AG10803 (cell line): Measurements from ENCODE around the gene CORO7.

Experiments
- DNase-seq: peaks from one replicate; pipeline ENCODE4 v3.0.0; 2010; ENCODE audit warnings: low read depth
- H3K4me3 ChIP-seq: 2 replicates; pipeline ENCODE4 v1.5.1; 2011; ENCODE audit warnings: mild to moderate bottlenecking, low read length, control low read depth
- CTCF ChIP-seq: conservative IDR thresholded peaks from 2 replicates; pipeline ENCODE4 v1.5.1; 2011; ENCODE audit warnings: mild to moderate bottlenecking, low read length, control low read depth, inconsistent platforms

CORO7 gene

GRCh38 chr16:4454623-4455022 is 38.2 kb upstream of the CORO7 start:
- no peak for DNase-seq
- H3K4me3 ChIP-seq, result no peak overlapping the region
- TF ChIP-seq CTCF, result no peak

GRCh38 chr16:4452674-4453073 is 36.3 kb upstream of the CORO7 start:
- no peak overlapping the region for H3K4me3 ChIP-seq
- no peak for TF ChIP-seq CTCF
- no peak for DNase-seq

DNA sequence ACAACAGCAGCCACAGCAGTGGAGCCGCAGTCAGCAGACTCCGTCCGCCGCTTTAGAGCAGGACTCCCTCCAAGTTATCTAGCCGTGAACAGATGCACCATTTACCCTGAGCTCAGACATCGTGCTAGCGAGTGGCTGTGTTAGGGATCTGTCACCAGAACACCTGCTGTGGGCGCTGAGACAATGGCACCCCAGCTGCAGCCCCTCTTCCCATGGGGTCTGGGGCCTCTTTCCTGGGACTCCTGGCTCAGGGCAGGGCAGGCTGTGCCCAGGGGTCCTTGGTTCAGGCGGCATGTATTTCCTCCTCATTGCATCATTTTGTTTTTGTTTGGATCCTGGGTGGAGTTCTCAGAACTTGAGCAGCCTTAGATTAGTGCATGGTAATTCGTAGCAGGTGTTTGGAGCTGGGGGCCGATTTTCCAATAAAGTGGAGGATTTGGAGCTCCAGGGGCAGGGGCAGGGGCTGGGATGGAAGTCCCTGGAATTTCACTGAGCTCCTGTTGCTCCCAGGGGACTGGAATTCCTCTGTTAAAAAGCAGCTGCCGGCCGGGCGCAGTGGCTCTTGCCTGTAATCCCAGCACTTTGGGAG is 34.6 kb upstream of the CORO7 start:
- no peak overlapping the region for H3K4me3 ChIP-seq
- no peak for TF ChIP-seq CTCF
- peak; percentile 44 for DNase-seq

DNA sequence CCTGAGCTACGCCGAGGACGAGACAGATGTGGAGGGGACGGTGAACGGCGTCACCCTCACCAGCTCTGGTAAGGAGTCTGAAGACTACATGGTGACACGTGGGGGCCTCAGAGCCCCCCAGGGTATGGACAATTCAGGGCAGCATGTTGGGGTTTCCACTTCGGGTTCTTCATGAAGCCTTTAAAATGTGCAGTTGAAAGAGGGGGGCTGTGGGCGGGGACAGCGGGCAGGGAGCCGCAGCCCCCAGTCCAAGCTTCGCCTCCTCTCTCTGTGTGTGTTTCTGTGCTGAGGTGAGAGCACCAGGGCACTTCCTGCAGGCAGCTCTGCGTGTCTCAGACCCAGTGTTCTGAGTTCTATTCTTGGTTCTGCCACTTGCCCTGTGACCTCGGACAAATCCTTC is 34.0 kb upstream of the CORO7 start:
- TF ChIP-seq CTCF, result no peak
- no peak for DNase-seq
- H3K4me3 ChIP-seq, result no peak overlapping the region

DNA sequence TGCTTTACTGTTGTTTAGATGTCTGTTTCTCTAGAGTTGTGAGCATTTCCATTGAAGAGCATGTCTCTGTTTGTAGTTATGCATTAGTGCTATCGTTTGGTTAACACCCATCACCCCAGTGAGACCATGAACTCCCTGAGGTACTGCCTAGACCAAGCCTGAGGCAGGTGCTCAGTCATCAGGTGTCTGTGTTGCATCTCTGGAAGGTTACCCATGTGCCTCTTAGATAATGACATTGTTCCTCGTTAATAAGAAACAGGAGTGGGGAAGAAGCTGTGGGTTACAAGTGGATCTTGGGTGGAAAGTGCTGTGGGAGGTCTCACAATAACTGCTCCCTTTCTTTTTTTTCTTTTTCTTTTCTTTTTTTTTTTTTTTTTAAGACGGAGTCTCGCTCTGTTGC is 27.6 kb upstream of the CORO7 start:
- no peak for DNase-seq
- H3K4me3 ChIP-seq, result no peak overlapping the region
- TF ChIP-seq CTCF, result no peak

GRCh38 chr16:4443271-4443670 is 26.9 kb upstream of the CORO7 start:
- no peak overlapping the region for H3K4me3 ChIP-seq
- DNase-seq, result no peak
- TF ChIP-seq CTCF, result no peak

DNA sequence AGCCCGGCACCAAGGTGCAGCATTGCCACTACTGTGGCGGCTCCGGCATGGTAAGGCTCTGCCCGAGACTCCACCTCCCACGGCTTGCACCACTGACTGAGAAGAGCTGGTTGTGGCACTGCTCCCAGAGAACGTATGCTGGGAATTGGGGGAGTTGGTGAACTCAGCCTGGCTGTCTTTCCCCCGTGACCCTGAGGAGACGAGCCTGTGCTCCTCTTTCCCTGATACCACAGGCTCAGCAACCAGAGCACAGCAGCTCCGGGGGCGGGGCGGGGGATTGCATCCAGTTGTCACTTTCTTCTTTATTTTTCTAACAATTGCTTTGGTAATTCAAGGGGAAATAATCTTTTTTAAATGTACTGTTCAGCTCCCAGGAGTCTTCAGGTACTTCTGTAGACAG is 26.0 kb upstream of the CORO7 start:
- DNase-seq, result no peak
- no peak for TF ChIP-seq CTCF
- H3K4me3 ChIP-seq, result no peak overlapping the region
